ENCODE results near the gene AGBL4. TPM values are rescaled to one million over a fixed set of nuclear protein-coding genes. Genes with fewer than 3 reads are reported as not detected.
A peak's percentile ranks its signal among the peaks of the same experiment; 100 is the strongest.

The AGBL4 gene
- total RNA-seq, 1 donor from 2014 or later = 2.1 TPM

- intact Hi-C loops (cut with DNase I) = no loop called here
- Histone ChIP-seq H3K9me3 (no peaks in the 10 kb centered on the region), H3K27ac (no peak overlapping the region), H3K4me1 (no peaks in the 10 kb centered on the region), H3K36me3 (no peaks in the 10 kb centered on the region), H3K4me3 (no peak overlapping the region), H3K27me3 (ENCODE audit: low read depth) (peaks cover 3% of the 10 kb centered on the region)
- DNase-seq = no peak
- no peak for ATAC-seq
- TF ChIP-seq, protein P1, sequence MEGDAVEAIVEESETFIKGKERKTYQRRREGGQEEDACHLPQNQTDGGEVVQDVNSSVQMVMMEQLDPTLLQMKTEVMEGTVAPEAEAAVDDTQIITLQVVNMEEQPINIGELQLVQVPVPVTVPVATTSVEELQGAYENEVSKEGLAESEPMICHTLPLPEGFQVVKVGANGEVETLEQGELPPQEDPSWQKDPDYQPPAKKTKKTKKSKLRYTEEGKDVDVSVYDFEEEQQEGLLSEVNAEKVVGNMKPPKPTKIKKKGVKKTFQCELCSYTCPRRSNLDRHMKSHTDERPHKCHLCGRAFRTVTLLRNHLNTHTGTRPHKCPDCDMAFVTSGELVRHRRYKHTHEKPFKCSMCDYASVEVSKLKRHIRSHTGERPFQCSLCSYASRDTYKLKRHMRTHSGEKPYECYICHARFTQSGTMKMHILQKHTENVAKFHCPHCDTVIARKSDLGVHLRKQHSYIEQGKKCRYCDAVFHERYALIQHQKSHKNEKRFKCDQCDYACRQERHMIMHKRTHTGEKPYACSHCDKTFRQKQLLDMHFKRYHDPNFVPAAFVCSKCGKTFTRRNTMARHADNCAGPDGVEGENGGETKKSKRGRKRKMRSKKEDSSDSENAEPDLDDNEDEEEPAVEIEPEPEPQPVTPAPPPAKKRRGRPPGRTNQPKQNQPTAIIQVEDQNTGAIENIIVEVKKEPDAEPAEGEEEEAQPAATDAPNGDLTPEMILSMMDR (IDR thresholded peaks at IDR 0.05) = no peak
Measured at GRCh38 chr1:48704736-48705135, 1319.0 kb downstream of the AGBL4 start.

DNA sequence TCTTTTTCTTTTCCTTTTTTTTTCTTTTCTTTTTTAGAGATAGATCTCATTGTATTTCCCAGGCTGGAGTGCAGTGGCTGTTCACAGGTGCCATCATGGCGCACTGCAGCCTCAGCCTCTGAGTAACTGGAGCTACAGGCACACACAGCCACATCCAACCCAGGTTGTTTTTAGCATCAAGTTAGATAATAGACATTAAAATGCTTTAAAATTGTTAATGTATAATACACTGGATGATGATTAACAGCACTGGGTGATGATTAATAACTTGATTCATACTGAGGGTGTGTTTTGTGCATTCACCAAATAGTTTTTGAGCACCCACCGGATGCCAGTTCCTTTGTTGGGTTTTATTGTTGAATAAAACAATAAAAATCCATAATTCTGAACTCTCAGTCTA, 1322.3 kb downstream of the AGBL4 start:
- intact Hi-C loops (cut with DNase I) = no loop called here
- H3K27me3 ChIP-seq (ENCODE audit: low read depth) = peaks cover 3% of the 10 kb centered on the region
- H3K4me3 ChIP-seq = no peak overlapping the region
- no peaks in the 10 kb centered on the region for H3K36me3 ChIP-seq
- H3K9me3 ChIP-seq = no peaks in the 10 kb centered on the region
- TF ChIP-seq, protein P1 (IDR thresholded peaks at IDR 0.05) = no peak
- no peak overlapping the region for H3K27ac ChIP-seq
- no peak for ATAC-seq
- DNase-seq = no peak
- no peaks in the 10 kb centered on the region for H3K4me1 ChIP-seq

GRCh38 chr1:48697066-48697707, 1326.6 kb downstream of the AGBL4 start:
- intact Hi-C loops (cut with DNase I) = no loop called here
- DNase-seq (peak; percentile 71), ATAC-seq (peak; percentile 45 to 61)
- H3K27me3 ChIP-seq (ENCODE audit: low read depth) = peaks cover 3% of the 10 kb centered on the region
- no peak overlapping the region for H3K27ac ChIP-seq
- TF ChIP-seq, protein P1 (IDR thresholded peaks at IDR 0.05) = peak; percentile 94
- H3K4me1 ChIP-seq = no peaks in the 10 kb centered on the region
- H3K36me3 ChIP-seq = no peaks in the 10 kb centered on the region
- no peak overlapping the region for H3K4me3 ChIP-seq
- H3K9me3 ChIP-seq = no peaks in the 10 kb centered on the region

GRCh38 chr1:48695161-48695560, 1328.6 kb downstream of the AGBL4 start:
- Histone ChIP-seq H3K9me3 (no peaks in the 10 kb centered on the region), H3K4me3 (no peak overlapping the region), H3K4me1 (no peaks in the 10 kb centered on the region), H3K27ac (no peak overlapping the region), H3K27me3 (ENCODE audit: low read depth) (peaks cover 1% of the 10 kb centered on the region), H3K36me3 (no peaks in the 10 kb centered on the region)
- TF ChIP-seq, protein P1 (IDR thresholded peaks at IDR 0.05) = no peak
- ATAC-seq (no peak), DNase-seq (no peak)
- intact Hi-C loops (cut with DNase I) = no loop called here

- TF ChIP-seq, protein P1 (IDR thresholded peaks at IDR 0.05) = no peak
- ATAC-seq (peak; percentile 53 to 58), DNase-seq (no peak)
- Histone ChIP-seq H3K36me3 (no peaks in the 10 kb centered on the region), H3K4me3 (no peak overlapping the region), H3K27ac (no peak overlapping the region), H3K9me3 (no peaks in the 10 kb centered on the region), H3K4me1 (no peaks in the 10 kb centered on the region), H3K27me3 (ENCODE audit: low read depth) (no peaks in the 10 kb centered on the region)
- intact Hi-C loops (cut with DNase I) = no loop called here
Measured at GRCh38 chr1:48693674-48694320, 1330.0 kb downstream of the AGBL4 start.
